H9 (cell line): Measurements from ENCODE around the gene BMPR1A. TPM values are rescaled to one million over a fixed set of nuclear protein-coding genes. Genes with fewer than 3 reads are reported as not detected.

Source experiments
- DNase-seq: peaks from one replicate; pipeline ENCODE4 v3.0.0-alpha.2; 2017
- H2AFZ ChIP-seq: one replicate; pipeline ENCODE4 v1.6.1; 2013; ENCODE audit warnings: mild to moderate bottlenecking, low read length, control low read depth, moderate library complexity
- H2AK5ac ChIP-seq: 2 replicates; pipeline ENCODE4 v1.6.1; 2013; ENCODE audit warnings: low read length, control low read depth, mixed read lengths; ENCODE audit not compliant: insufficient read length
- H2BK120ac ChIP-seq: one replicate; pipeline ENCODE4 v1.6.1; 2013; ENCODE audit warnings: low read depth, mild to moderate bottlenecking, low read length, control low read depth, inconsistent platforms; ENCODE audit not compliant: poor library complexity, severe bottlenecking
- H2BK12ac ChIP-seq: 2 replicates; pipeline ENCODE4 v1.6.1; 2013; ENCODE audit warnings: low read length, control low read depth, mixed read lengths, low read depth; ENCODE audit not compliant: insufficient read length
- H2BK15ac ChIP-seq: 2 replicates; pipeline ENCODE4 v1.6.1; 2013; ENCODE audit warnings: low read depth, low read length, control low read depth
- H2BK20ac ChIP-seq: one replicate; pipeline ENCODE4 v1.6.1; 2013; ENCODE audit warnings: low read depth, mild to moderate bottlenecking, low read length, control low read depth, inconsistent platforms; ENCODE audit not compliant: poor library complexity, severe bottlenecking
- H2BK5ac ChIP-seq: 2 replicates; pipeline ENCODE4 v1.6.1; 2013; ENCODE audit warnings: low read length, control low read depth, mixed read lengths; ENCODE audit not compliant: insufficient read length
- H3K14ac ChIP-seq: 2 replicates; pipeline ENCODE4 v1.6.1; 2013; ENCODE audit warnings: low read length, control low read depth; ENCODE audit not compliant: insufficient read depth
- H3K18ac ChIP-seq: 2 replicates; pipeline ENCODE4 v1.6.1; 2013; ENCODE audit warnings: low read depth, mild to moderate bottlenecking, mixed read lengths, low read length, control low read depth; ENCODE audit not compliant: insufficient read length
- H3K23ac ChIP-seq: 2 replicates; pipeline ENCODE4 v1.6.1; 2013; ENCODE audit warnings: low read length, control low read depth, mixed read lengths, low read depth; ENCODE audit not compliant: insufficient read length
- H3K23me2 ChIP-seq: 2 replicates; pipeline ENCODE4 v1.6.1; 2013; ENCODE audit warnings: low read depth, mild to moderate bottlenecking, mixed read lengths, low read length, control low read depth; ENCODE audit not compliant: insufficient read length, poor library complexity, severe bottlenecking
- H3K27ac ChIP-seq: 2 replicates; pipeline ENCODE4 v1.5.1; 2013; ENCODE audit warnings: low read length, control low read depth, mixed read lengths, low read depth; ENCODE audit not compliant: insufficient read length
- H3K27me3 ChIP-seq: 2 replicates; pipeline ENCODE4 v1.6.1; 2013; ENCODE audit warnings: low read length, control low read depth, inconsistent platforms; ENCODE audit not compliant: insufficient read depth
- H3K4ac ChIP-seq: 2 replicates; pipeline ENCODE4 v1.6.1; 2013; ENCODE audit warnings: low read depth, mild to moderate bottlenecking, control low read depth, inconsistent platforms, low read length, moderate library complexity
- H3K4me1 ChIP-seq: 2 replicates; pipeline ENCODE4 v1.6.1; 2013; ENCODE audit warnings: low read length, control low read depth, inconsistent platforms; ENCODE audit not compliant: insufficient read depth
- H3K4me2 ChIP-seq: 2 replicates; pipeline ENCODE4 v1.6.1; 2013; ENCODE audit warnings: low read length, control low read depth, mixed read lengths; ENCODE audit not compliant: insufficient read length, insufficient read depth
- H3K56ac ChIP-seq: 2 replicates; pipeline ENCODE4 v1.6.1; 2013; ENCODE audit warnings: low read depth, mild to moderate bottlenecking, mixed read lengths, low read length, control low read depth; ENCODE audit not compliant: insufficient read length
- H3K79me1 ChIP-seq: 2 replicates; pipeline ENCODE4 v1.6.1; 2013; ENCODE audit warnings: low read depth, mild to moderate bottlenecking, moderate library complexity, low read length, control low read depth, inconsistent platforms; ENCODE audit not compliant: insufficient read depth, poor library complexity, severe bottlenecking
- H3K79me2 ChIP-seq: 2 replicates; pipeline ENCODE4 v1.6.1; 2013; ENCODE audit warnings: low read length, control low read depth, inconsistent platforms; ENCODE audit not compliant: insufficient read depth
- H3K9ac ChIP-seq: 2 replicates; pipeline ENCODE4 v1.6.1; 2013; ENCODE audit warnings: low read length, control low read depth, mixed read lengths; ENCODE audit not compliant: insufficient read length; ENCODE audit errors: extremely low read depth
- H3K9me3 ChIP-seq: one replicate; pipeline ENCODE4 v1.6.1; 2013; ENCODE audit warnings: low read depth, low read length, inconsistent platforms; ENCODE audit not compliant: control insufficient read depth
- H3T11ph ChIP-seq: one replicate; pipeline ENCODE4 v1.6.1; 2013; ENCODE audit warnings: mild to moderate bottlenecking, low read length, control low read depth, inconsistent platforms
- H4K20me1 ChIP-seq: one replicate; pipeline ENCODE4 v1.6.1; 2013; ENCODE audit not compliant: control insufficient read depth, insufficient read length, insufficient read depth
- H4K5ac ChIP-seq: 2 replicates; pipeline ENCODE4 v1.6.1; 2013; ENCODE audit warnings: low read depth, mild to moderate bottlenecking, mixed read lengths, low read length, control low read depth; ENCODE audit not compliant: insufficient read length
- H4K8ac ChIP-seq: replicated peaks from 2 replicates; pipeline ENCODE4 v1.6.1; 2013; ENCODE audit warnings: low read length, control low read depth, mixed read lengths, low read depth; ENCODE audit not compliant: insufficient read length
- H4K91ac ChIP-seq: 2 replicates; pipeline ENCODE4 v1.6.1; 2013; ENCODE audit warnings: low read depth, mild to moderate bottlenecking, moderate library complexity, mixed read lengths, low read length, control low read depth; ENCODE audit not compliant: insufficient read length
- H3K27ac Mint-ChIP-seq, 3 experiments: 2 replicates in 2 of 3; 3 replicates in 1 of 3; pipeline ENCODE4 v1.8.0; 2020 to 2021; ENCODE audit warnings: mixed read lengths in 3 of 3, mild to moderate bottlenecking in 1 of 3, moderate library complexity in 1 of 3
- H3K27me3 Mint-ChIP-seq: 2 replicates; pipeline ENCODE4 v1.8.0; 2021; ENCODE audit warnings: low read depth, mild to moderate bottlenecking, moderate library complexity, mixed read lengths
- H3K36me3 Mint-ChIP-seq, 3 experiments: 2 replicates in 2 of 3; 3 replicates in 1 of 3; pipeline ENCODE4 v1.8.0; 2020 to 2021; ENCODE audit warnings: low read depth in 3 of 3, mixed read lengths in 3 of 3; ENCODE audit not compliant: insufficient read depth in 1 of 3
- H3K4me1 Mint-ChIP-seq, 2 experiments: 2 replicates each; pipeline ENCODE4 v1.8.0; 2020; ENCODE audit warnings: mixed read lengths in 2 of 2
- H3K4me3 Mint-ChIP-seq, 2 experiments: 2 replicates in 1 of 2; 3 replicates in 1 of 2; pipeline ENCODE4 v1.8.0; 2020 to 2021; ENCODE audit warnings: mild to moderate bottlenecking in 2 of 2, mixed read lengths in 2 of 2, moderate library complexity in 1 of 2
- H3K9me3 Mint-ChIP-seq, 2 experiments: 2 replicates in 1 of 2; 3 replicates in 1 of 2; pipeline ENCODE4 v1.8.0; 2020; ENCODE audit warnings: mild to moderate bottlenecking in 2 of 2, mixed read lengths in 2 of 2, moderate library complexity in 1 of 2
- CTCF ChIP-seq: fragments of 200-600 bp; sonication (generic); conservative IDR thresholded peaks from 3 replicates; pipeline ENCODE4 v1.8.0; 2021; ENCODE audit warnings: antibody characterized with exemption, mild to moderate bottlenecking
- WGBS: extraction: QIAGEN DNeasy Blood & Tissue Kit; methylation state at CpG from one replicate; pipeline ENCODE4 v1.1.7; 2013; ENCODE audit warnings: missing lambda C conversion rate, low lambda C conversion rate, mixed read lengths; ENCODE audit not compliant: insufficient read length; ENCODE audit errors: extremely low coverage; 5-methylcytosine and 5-hydroxymethylcytosine counted together
- total RNA-seq: library from RNA; stranded (reverse); gene quantifications from 2 replicates; pipeline ENCODE4 v1.2.1, GENCODE V29; 2021

BMPR1A gene
- total RNA-seq, 1 experiment from 2014 or later: 138 TPM

- Mint-ChIP-seq H3K4me3 (no peak overlapping the region), H3K36me3 (no peaks in the 10 kb centered on the region), H3K27me3 (peaks cover 10% of the 10 kb centered on the region; the same call in 1 of the 2 replicates), H3K4me1 (peaks cover 4 to 7% of the 10 kb centered on the region in 2 experiments; a peak in 3 of 4 replicates), H3K27ac (no peak overlapping the region), H3K9me3 (no peaks in the 10 kb centered on the region)
- Histone ChIP-seq H3K79me1 (no peaks in the 10 kb centered on the region), H2BK20ac (no peak overlapping the region), H2BK5ac (no peak overlapping the region), H4K20me1 (no peaks in the 10 kb centered on the region), H2BK12ac (no peak overlapping the region), H2AFZ (no peak overlapping the region), H3K14ac (no peak overlapping the region), H4K91ac (no peak overlapping the region), H3K4me2 (no peak overlapping the region), H3K56ac (no peak overlapping the region), H3K27me3 (no peaks in the 10 kb centered on the region), H4K5ac (no peak overlapping the region), H3K79me2 (no peaks in the 10 kb centered on the region), H3T11ph (no peak overlapping the region), H2BK15ac (no peak overlapping the region), H3K23ac (no peak overlapping the region), H3K27ac (no peak overlapping the region), H3K9me3 (no peaks in the 10 kb centered on the region), H2AK5ac (no peak overlapping the region), H3K9ac (no peak overlapping the region), H3K23me2 (no peaks in the 10 kb centered on the region), H3K18ac (no peak overlapping the region), H3K4me1 (no peaks in the 10 kb centered on the region), H3K4ac (no peak overlapping the region), H4K8ac (no peak overlapping the region), H2BK120ac (no peak overlapping the region)
- DNase-seq: no peak
- TF ChIP-seq CTCF: no peak
- WGBS: no CpG with 5 or more reads among the region's 14 CpGs
These were observed 30.3 kb upstream of the BMPR1A start for GRCh38 chr10:86725980-86726676.
